UCSD-AML1 (cell line): ENCODE results near the gene TNNC1.

ENCODE experiments used
- DNase-seq: peaks from one replicate; lab custom pipeline; 2025; ENCODE audit not compliant: unreplicated experiment; lab: John Stamatoyannopoulos, UW

TNNC1 gene

GRCh38 chr3:52484680-52485461 lies 31.0 kb upstream of the TNNC1 start:
- no peak for DNase-seq

GRCh38 chr3:52483577-52484381 lies 29.9 kb upstream of the TNNC1 start:
- no peak for DNase-seq

GRCh38 chr3:52483081-52483480 lies 29.2 kb upstream of the TNNC1 start:
- DNase-seq, result no peak

GRCh38 chr3:52481819-52482521 lies 28.1 kb upstream of the TNNC1 start:
- peak; percentile 17 for DNase-seq

- no peak for DNase-seq
These were observed 27.2 kb upstream of the TNNC1 start for GRCh38 chr3:52480768-52481715.

- DNase-seq, result no peak
These were observed 26.2 kb upstream of the TNNC1 start for GRCh38 chr3:52479877-52480575.

GRCh38 chr3:52479037-52479876 lies 25.4 kb upstream of the TNNC1 start:
- DNase-seq, result no peak

GRCh38 chr3:52477796-52478095 lies 23.9 kb upstream of the TNNC1 start:
- DNase-seq, result no peak

- no peak for DNase-seq
These were observed 23.4 kb upstream of the TNNC1 start for GRCh38 chr3:52477076-52477795.

- DNase-seq, result no peak
These were observed 19.2 kb upstream of the TNNC1 start for GRCh38 chr3:52473026-52473425.

GRCh38 chr3:52472239-52473000 lies 18.6 kb upstream of the TNNC1 start:
- no peak for DNase-seq

- peak; percentile 74 for DNase-seq
These were observed 17.8 kb upstream of the TNNC1 start for GRCh38 chr3:52471371-52472238.

- DNase-seq, result no peak
These were observed 17.1 kb upstream of the TNNC1 start for GRCh38 chr3:52470920-52471319.

GRCh38 chr3:52469001-52469400 lies 15.2 kb upstream of the TNNC1 start:
- no peak for DNase-seq

GRCh38 chr3:52468336-52468735 lies 14.5 kb upstream of the TNNC1 start:
- no peak for DNase-seq

GRCh38 chr3:52463416-52463815 lies 9.6 kb upstream of the TNNC1 start:
- no peak for DNase-seq

- DNase-seq, result no peak
These were observed 8.0 kb upstream of the TNNC1 start for GRCh38 chr3:52461874-52462273.
